GM12878 (cell line): ENCODE results near the gene KCNQ1OT1. TPM values are rescaled to one million over a fixed set of nuclear protein-coding genes. Genes with fewer than 3 reads are reported as not detected.

Experiments used
- ATAC-seq: fragments of 200-7000 bp; cut with Tn5 transposase; 3 replicates; pipeline ENCODE4 v1.9.1; 2020; ENCODE audit warnings: mild to moderate bottlenecking, moderate library complexity
- BruUV-seq: library from RNA; stranded (reverse); fragments of 400-500 nt; replicated peaks from 2 replicates; lab custom pipeline; 2021; lab: Mats Ljungman, UMichigan
- CTCF ChIA-PET: fragments of 300-600 bp; sonication (Branson Sonifier 250); formaldehyde crosslinking; extraction: SDS; loops from one replicate; lab custom pipeline; 2021; ENCODE audit warnings: inconsistent platforms; lab: Yijun Ruan, JAX
- POLR2A ChIA-PET: fragments of 350-600 bp; formaldehyde crosslinking; extraction: SDS; loops from one replicate; lab custom pipeline; 2021; ENCODE audit warnings: inconsistent platforms; lab: Charles Lee
- RAD21 ChIA-PET: fragments of 300-600 bp; sonication (Branson Sonifier 250); formaldehyde crosslinking; loops from one replicate; lab custom pipeline; 2023; ENCODE audit warnings: antibody characterized with exemption; ENCODE audit not compliant: unreplicated experiment; lab: Charles Lee
- SMC1A ChIA-PET: fragments of 300-600 bp; sonication (Branson Sonifier 250); formaldehyde crosslinking; loops from one replicate; lab custom pipeline; 2023; ENCODE audit not compliant: unreplicated experiment, uncharacterized antibody; lab: Charles Lee
- DNase-seq: peaks from one replicate; pipeline ENCODE4 v3.0.0-alpha.2; 2011; ENCODE audit warnings: low read depth, low spot score
- FAIRE-seq: peaks from 3 replicates; lab custom pipeline; 2011; peaks lifted over from hg19 to GRCh38; lab: Jason Lieb, UNC
- H2AFZ ChIP-seq: 2 replicates; pipeline ENCODE4 v1.6.0; 2011; ENCODE audit warnings: low read depth, low read length, control low read depth; ENCODE audit not compliant: control insufficient read depth
- H3K27ac ChIP-seq: 2 replicates; pipeline ENCODE4 v1.5.1; 2011; ENCODE audit warnings: control low read depth; ENCODE audit not compliant: control insufficient read depth, insufficient read depth
- H3K27me3 ChIP-seq, 2 experiments: replicated peaks in 1 of 2; 2 replicates each; pipeline versions ENCODE4 v1.6.0 to v1.6.1; 2011; ENCODE audit warnings: low read length in 1 of 2; ENCODE audit not compliant: control insufficient read depth in 2 of 2, insufficient read depth in 2 of 2
- H3K36me3 ChIP-seq, 2 experiments: 2 replicates each; pipeline ENCODE4 v1.5.1; 2011; ENCODE audit warnings: low read length in 1 of 2; ENCODE audit not compliant: control insufficient read depth in 2 of 2, insufficient read depth in 2 of 2
- H3K4me1 ChIP-seq: 2 replicates; pipeline ENCODE4 v1.6.1; 2011; ENCODE audit warnings: mild to moderate bottlenecking, low read length, moderate library complexity, mixed read lengths; ENCODE audit not compliant: control insufficient read depth, insufficient read depth
- H3K4me2 ChIP-seq: 2 replicates; pipeline ENCODE4 v1.6.0; 2011; ENCODE audit warnings: control low read depth; ENCODE audit not compliant: control insufficient read depth, insufficient read depth
- H3K4me3 ChIP-seq: fragments of 200-600 bp; sonication (generic); 2 replicates; pipeline ENCODE4 v1.5.1; 2016
- H3K79me2 ChIP-seq: 2 replicates; pipeline ENCODE4 v1.6.0; 2011; ENCODE audit warnings: low read length; ENCODE audit not compliant: control insufficient read depth, insufficient read depth
- H3K9ac ChIP-seq: 2 replicates; pipeline ENCODE4 v1.8.0; 2011; ENCODE audit warnings: low read length, control low read depth, mixed read lengths; ENCODE audit not compliant: control insufficient read depth, insufficient read depth
- H3K9me3 ChIP-seq: replicated peaks from 3 replicates; pipeline ENCODE4 v1.5.1; 2011; ENCODE audit warnings: mild to moderate bottlenecking, low read length; ENCODE audit not compliant: control insufficient read depth, insufficient read depth
- H4K20me1 ChIP-seq: 2 replicates; pipeline ENCODE4 v1.6.0; 2011; ENCODE audit not compliant: control insufficient read depth, insufficient read depth
- BACH1 ChIP-seq: fragments of 450-650 bp; IDR thresholded peaks from 2 replicates; pipeline ENCODE4 v1.6.1; 2017; ENCODE audit warnings: mild to moderate bottlenecking, borderline replicate concordance
- BCL11A ChIP-seq: IDR thresholded peaks from 2 replicates; pipeline ENCODE4 v1.6.1; 2011; ENCODE audit warnings: low read depth, low read length
- IKZF1 ChIP-seq: fragments of 450-650 bp; conservative IDR thresholded peaks from 2 replicates; pipeline ENCODE4 v1.6.1; 2017; ENCODE audit warnings: antibody characterized with exemption, mild to moderate bottlenecking
- IRF4 ChIP-seq: IDR thresholded peaks from 2 replicates; pipeline ENCODE4 v1.6.1; 2011; ENCODE audit warnings: low read depth, low read length
- KDM1A ChIP-seq: fragments of 200-600 bp; sonication (generic); IDR thresholded peaks from 2 replicates; pipeline ENCODE4 v1.6.1; 2016; ENCODE audit warnings: borderline replicate concordance
- NR2C1 ChIP-seq: fragments of 450-650 bp; IDR thresholded peaks from 2 replicates; pipeline ENCODE4 v1.6.1; 2017; ENCODE audit warnings: antibody characterized with exemption, mild to moderate bottlenecking, moderate library complexity
- PAX5 ChIP-seq: IDR thresholded peaks from 2 replicates; pipeline ENCODE4 v1.6.1; 2011; ENCODE audit warnings: low read depth, low read length, borderline replicate concordance
- POLR2AphosphoS2 ChIP-seq: IDR thresholded peaks from 2 replicates; pipeline ENCODE4 v1.6.1; 2011; ENCODE audit warnings: low read depth, mild to moderate bottlenecking, low read length, improper control_type of control experiment, moderate library complexity
- RB1 ChIP-seq: fragments of 450-650 bp; formaldehyde crosslinking; IDR thresholded peaks from 2 replicates; pipeline ENCODE4 v1.6.1; 2017; ENCODE audit warnings: mild to moderate bottlenecking, borderline replicate concordance
- RFX5 ChIP-seq: IDR thresholded peaks from 2 replicates; pipeline ENCODE4 v1.6.1; 2011; ENCODE audit warnings: low read depth, low read length, improper control_type of control experiment
- RUNX3 ChIP-seq: IDR thresholded peaks from 2 replicates; pipeline ENCODE4 v1.6.1; 2012; ENCODE audit warnings: low read length, inconsistent platforms
- SIN3A ChIP-seq: IDR thresholded peaks from 2 replicates; pipeline ENCODE4 v1.6.1; 2012; ENCODE audit warnings: low read depth, low read length, improper control_type of control experiment
- SIX5 ChIP-seq: IDR thresholded peaks from 2 replicates; pipeline ENCODE4 v1.6.1; 2011; ENCODE audit warnings: mild to moderate bottlenecking, low read depth, low read length, moderate library complexity; ENCODE audit not compliant: severe bottlenecking
- SMARCA5 ChIP-seq: fragments of 450-650 bp; IDR thresholded peaks from 2 replicates; pipeline ENCODE4 v1.6.1; 2017; ENCODE audit warnings: mild to moderate bottlenecking
- SP1 ChIP-seq: IDR thresholded peaks from one replicate; pipeline ENCODE4 v1.6.1; 2011; ENCODE audit warnings: low read depth, low read length
- TCF12 ChIP-seq: IDR thresholded peaks from 2 replicates; pipeline ENCODE4 v1.6.1; 2011; ENCODE audit warnings: low read depth, mild to moderate bottlenecking, low read length
- ZNF24 ChIP-seq: fragments of 450-650 bp; IDR thresholded peaks from 2 replicates; pipeline ENCODE4 v1.6.1; 2017; ENCODE audit warnings: antibody characterized with exemption, mild to moderate bottlenecking
- ZSCAN29 ChIP-seq: fragments of 450-650 bp; IDR thresholded peaks from 2 replicates; pipeline ENCODE4 v1.6.1; 2017; ENCODE audit warnings: mild to moderate bottlenecking, moderate library complexity
- WGBS: methylation state at CpG from one replicate; pipeline ENCODE4 v1.1.6; 2016; ENCODE audit warnings: low lambda C conversion rate; ENCODE audit not compliant: insufficient replicate concordance, insufficient coverage; ENCODE audit errors: missing lambda C conversion rate; 5-methylcytosine and 5-hydroxymethylcytosine counted together
- in situ Hi-C: fragments of 300-500 bp; cut with MboI; formaldehyde crosslinking; loops from 9 replicates; pipeline ENCODE4 v1.14.3; 2018; ENCODE audit warnings: mixed read lengths
- intact Hi-C: fragments of 100-400 bp; cut with micrococcal nuclease; formaldehyde crosslinking; loops from one replicate; pipeline ENCODE4 v1.14.2; 2022; ENCODE audit not compliant: unreplicated experiment
- polyA plus RNA-seq, 11 experiments: library from polyadenylated mRNA; depleted of rRNA in 4 of 11; unstranded in 6 of 11; stranded (reverse) in 5 of 11; fragments of >200 nt; fragmentation: Nextera tagmentation in 4 of 11; fragmentation: Illumina TruSeq in 1 of 11; extraction: Ambion mirVana in 4 of 11; extraction: Trizol in 1 of 11; gene quantifications; 1 replicate in 1 of 11; 2 replicates in 10 of 11; pipeline versions ENCODE4 v1.2.1 to v1.2.3, GENCODE V29; 2011 to 2016; ENCODE audit warnings: inconsistent platforms in 2 of 11, missing spikeins in 2 of 11, low read depth in 1 of 11
- total RNA-seq, 4 experiments: library from RNA; depleted of rRNA in 3 of 4; stranded (reverse); fragments of >200 nt in 3 of 4; fragmentation: Illumina TruSeq in 1 of 4; extraction: Trizol in 1 of 4; gene quantifications; 2 replicates each; pipeline versions ENCODE4 v1.2.1 to v1.2.3, GENCODE V29; 2013 to 2021
- TF ChIP-seq, protein P1 (sequence below): IDR thresholded peaks from 2 replicates; pipeline ENCODE4 v1.6.1; 2012; ENCODE audit warnings: low read depth, low read length, improper control_type of control experiment

KCNQ1OT1 gene
- total and polyA plus RNA-seq, 10 of the 15 experiments (the other 5 are each of a cell fraction or from before 2014, with no cell fraction given) = 0.02 to 1.6 (median 0.41) TPM

DNA sequence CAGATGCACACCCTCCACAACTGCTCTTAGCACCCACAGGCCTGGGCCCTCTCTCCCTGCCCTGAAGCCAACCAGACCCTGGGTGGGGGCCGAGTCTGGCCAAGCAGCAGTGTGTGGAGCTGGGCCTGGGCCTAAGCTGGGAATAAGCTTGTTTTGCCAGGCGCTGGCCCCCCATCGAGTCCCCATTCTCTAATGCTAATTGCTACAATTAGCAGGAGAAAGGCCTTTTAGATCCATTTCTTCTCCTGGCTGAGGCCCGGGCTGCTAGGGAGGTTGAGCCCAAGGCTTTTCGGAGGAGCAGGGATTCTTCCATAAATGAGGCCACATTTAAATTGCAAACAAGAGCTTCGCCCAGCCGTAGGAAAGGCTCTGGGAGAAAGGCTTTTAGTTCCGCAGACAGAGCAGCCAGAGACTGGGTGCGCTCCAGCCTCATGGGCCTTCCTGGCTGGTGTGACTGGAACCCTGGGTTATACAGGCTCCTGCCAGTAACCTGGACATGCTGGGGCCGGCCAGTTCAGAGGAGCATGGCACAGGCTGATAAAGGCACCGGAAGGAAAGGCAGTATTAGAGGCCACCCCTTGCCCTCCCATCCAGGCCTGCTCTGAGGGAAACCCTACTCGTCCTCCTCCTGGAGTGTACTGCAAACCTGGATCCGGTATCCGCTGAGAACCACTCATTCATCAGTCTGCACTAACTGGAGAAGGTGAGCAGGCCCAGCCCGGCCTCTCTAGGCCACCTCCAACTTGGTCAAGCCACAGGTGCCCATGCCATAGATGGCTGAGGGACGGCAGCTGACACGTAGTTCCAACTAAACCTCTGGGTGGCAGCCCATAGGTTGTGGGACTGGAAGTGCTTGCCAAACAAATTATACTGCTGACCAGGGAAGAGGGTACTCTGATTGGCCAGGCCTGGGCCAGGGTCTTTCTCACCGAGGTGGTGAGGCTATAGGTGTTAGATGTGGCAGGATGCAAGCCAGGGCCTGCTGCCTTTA is 6.2 kb downstream of the KCNQ1OT1 start:
- ChIA-PET RAD21 (no interaction called here), POLR2A (no interaction called here), SMC1A (interaction anchor here (3.1 kb wide), 1 partner anchor 12 kb away, joined by 7 read pairs; no protein-coding TSS in a partner anchor), CTCF (interaction anchor here (0.8 to 1.0 kb wide), 2 partner anchors 159 to 194 kb away, joined by 3 read pairs; no protein-coding TSS in a partner anchor)
- FAIRE-seq (no peak), DNase-seq (no peak), ATAC-seq (peak; percentile 7; the same call in 1 of the 3 replicates)
- no peak overlapping the region for H2AFZ ChIP-seq
- H3K9ac ChIP-seq = no peak overlapping the region
- no peak overlapping the region for H3K4me3 ChIP-seq
- TF ChIP-seq IKZF1 = no peak
- no peak for TF ChIP-seq SP1
- no peak for TF ChIP-seq RFX5
- TF ChIP-seq ZNF24 = no peak
- no peak for TF ChIP-seq BCL11A
- no peak for TF ChIP-seq TCF12
- no peak for TF ChIP-seq ZSCAN29
- TF ChIP-seq POLR2AphosphoS2 = no peak
- TF ChIP-seq IRF4 = no peak
- no peak for TF ChIP-seq RB1
- TF ChIP-seq SMARCA5 = no peak
- TF ChIP-seq PAX5 = no peak
- no peak for TF ChIP-seq SIN3A
- no peak for TF ChIP-seq NR2C1
- TF ChIP-seq SIX5 = no peak
- no peak for TF ChIP-seq KDM1A
- no peak for TF ChIP-seq BACH1
- TF ChIP-seq, protein P1, sequence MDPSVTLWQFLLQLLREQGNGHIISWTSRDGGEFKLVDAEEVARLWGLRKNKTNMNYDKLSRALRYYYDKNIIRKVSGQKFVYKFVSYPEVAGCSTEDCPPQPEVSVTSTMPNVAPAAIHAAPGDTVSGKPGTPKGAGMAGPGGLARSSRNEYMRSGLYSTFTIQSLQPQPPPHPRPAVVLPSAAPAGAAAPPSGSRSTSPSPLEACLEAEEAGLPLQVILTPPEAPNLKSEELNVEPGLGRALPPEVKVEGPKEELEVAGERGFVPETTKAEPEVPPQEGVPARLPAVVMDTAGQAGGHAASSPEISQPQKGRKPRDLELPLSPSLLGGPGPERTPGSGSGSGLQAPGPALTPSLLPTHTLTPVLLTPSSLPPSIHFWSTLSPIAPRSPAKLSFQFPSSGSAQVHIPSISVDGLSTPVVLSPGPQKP = no peak
- no peak for TF ChIP-seq RUNX3
- peaks cover 0 to 2% of the 10 kb centered on the region in 2 experiments; a peak in 1 of 4 replicates for H3K36me3 ChIP-seq
- intact Hi-C loops = no loop called here
- no peaks in the 10 kb centered on the region; a peak in 1 of 4 replicates for H3K27me3 ChIP-seq
- H3K79me2 ChIP-seq = peaks cover 38% of the 10 kb centered on the region
- H3K27ac ChIP-seq = no peak overlapping the region
- no peaks in the 10 kb centered on the region for H4K20me1 ChIP-seq
- BruUV-seq = no TSS peak
- H3K4me2 ChIP-seq = no peak overlapping the region
- no peaks in the 10 kb centered on the region; the same call in 1 of the 2 replicates for H3K4me1 ChIP-seq
- no peaks in the 10 kb centered on the region for H3K9me3 ChIP-seq
- 55% methylated on average over 18 of the region's 18 CpGs for WGBS
- in situ Hi-C loops = no loop called here
